ENCODE data around the gene TAF4.
"Not testable (repeated sequence)": the region's sequence is repeated elsewhere in the genome, so short reads cannot be mapped to it uniquely, and the experiment has no call there.

Gene TAF4

DNA sequence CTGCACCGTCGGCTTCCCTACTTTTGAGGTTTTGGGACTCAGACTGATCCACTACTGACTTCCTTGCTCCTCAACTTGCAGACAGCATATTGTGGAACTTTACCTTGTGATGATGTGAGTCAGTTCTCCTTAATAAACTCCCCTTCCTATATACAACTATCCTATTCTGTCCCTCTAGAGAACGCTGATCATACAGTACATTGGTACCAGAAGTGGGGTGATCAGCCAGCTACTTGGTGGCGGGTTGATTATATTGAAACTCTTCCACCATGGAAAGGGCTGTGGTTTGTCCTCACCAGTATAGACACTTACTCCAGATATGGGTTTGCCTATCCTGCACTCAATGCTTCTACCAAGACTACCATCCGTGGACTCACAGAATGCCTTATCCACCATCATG is 7.6 kb upstream of the TAF4 start:
- no peak for ATAC-seq
- TF ChIP-seq CSDC2 (CRISPR knock-in tag; IDR thresholded peaks at IDR 0.05) (no peak), GLIS3 (CRISPR knock-in tag; IDR thresholded peaks at IDR 0.05) (no peak), BACH2 (CRISPR knock-in tag; IDR thresholded peaks at IDR 0.05; ENCODE audit: borderline replicate concordance) (no peak), TCF4 (CRISPR knock-in tag; IDR thresholded peaks at IDR 0.05; ENCODE audit: borderline replicate concordance) (no peak), ARNTL (CRISPR knock-in tag; IDR thresholded peaks at IDR 0.05; ENCODE audit: borderline replicate concordance, low read depth) (no peak), TOX (CRISPR knock-in tag; IDR thresholded peaks at IDR 0.05; ENCODE audit: borderline replicate concordance) (no peak), ZNF565 (CRISPR knock-in tag; conservative IDR thresholded peaks at IDR 0.05; ENCODE audit: low read depth) (no peak), SNAI2 (CRISPR knock-in tag; IDR thresholded peaks at IDR 0.05) (no peak), ZFP3 (CRISPR knock-in tag; IDR thresholded peaks at IDR 0.05) (no peak), RARB (CRISPR knock-in tag; IDR thresholded peaks at IDR 0.05) (no peak), ZNF8 (CRISPR knock-in tag; IDR thresholded peaks at IDR 0.05) (no peak), ZFP30 (CRISPR knock-in tag; IDR thresholded peaks at IDR 0.05) (no peak), ISL1 (CRISPR knock-in tag; IDR thresholded peaks at IDR 0.05) (no peak)
- TF ChIP-seq, protein P1, sequence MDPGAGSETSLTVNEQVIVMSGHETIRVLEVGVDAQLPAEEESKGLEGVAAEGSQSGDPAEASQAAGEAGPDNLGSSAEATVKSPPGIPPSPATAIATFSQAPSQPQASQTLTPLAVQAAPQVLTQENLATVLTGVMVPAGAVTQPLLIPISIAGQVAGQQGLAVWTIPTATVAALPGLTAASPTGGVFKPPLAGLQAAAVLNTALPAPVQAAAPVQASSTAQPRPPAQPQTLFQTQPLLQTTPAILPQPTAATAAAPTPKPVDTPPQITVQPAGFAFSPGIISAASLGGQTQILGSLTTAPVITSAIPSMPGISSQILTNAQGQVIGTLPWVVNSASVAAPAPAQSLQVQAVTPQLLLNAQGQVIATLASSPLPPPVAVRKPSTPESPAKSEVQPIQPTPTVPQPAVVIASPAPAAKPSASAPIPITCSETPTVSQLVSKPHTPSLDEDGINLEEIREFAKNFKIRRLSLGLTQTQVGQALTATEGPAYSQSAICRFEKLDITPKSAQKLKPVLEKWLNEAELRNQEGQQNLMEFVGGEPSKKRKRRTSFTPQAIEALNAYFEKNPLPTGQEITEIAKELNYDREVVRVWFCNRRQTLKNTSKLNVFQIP (CRISPR knock-in tag; IDR thresholded peaks at IDR 0.05; ENCODE audit: borderline replicate concordance, low read depth) = no peak
- TF ChIP-seq, protein P2, sequence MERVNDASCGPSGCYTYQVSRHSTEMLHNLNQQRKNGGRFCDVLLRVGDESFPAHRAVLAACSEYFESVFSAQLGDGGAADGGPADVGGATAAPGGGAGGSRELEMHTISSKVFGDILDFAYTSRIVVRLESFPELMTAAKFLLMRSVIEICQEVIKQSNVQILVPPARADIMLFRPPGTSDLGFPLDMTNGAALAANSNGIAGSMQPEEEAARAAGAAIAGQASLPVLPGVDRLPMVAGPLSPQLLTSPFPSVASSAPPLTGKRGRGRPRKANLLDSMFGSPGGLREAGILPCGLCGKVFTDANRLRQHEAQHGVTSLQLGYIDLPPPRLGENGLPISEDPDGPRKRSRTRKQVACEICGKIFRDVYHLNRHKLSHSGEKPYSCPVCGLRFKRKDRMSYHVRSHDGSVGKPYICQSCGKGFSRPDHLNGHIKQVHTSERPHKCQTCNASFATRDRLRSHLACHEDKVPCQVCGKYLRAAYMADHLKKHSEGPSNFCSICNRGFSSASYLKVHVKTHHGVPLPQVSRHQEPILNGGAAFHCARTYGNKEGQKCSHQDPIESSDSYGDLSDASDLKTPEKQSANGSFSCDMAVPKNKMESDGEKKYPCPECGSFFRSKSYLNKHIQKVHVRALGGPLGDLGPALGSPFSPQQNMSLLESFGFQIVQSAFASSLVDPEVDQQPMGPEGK (CRISPR knock-in tag; IDR thresholded peaks at IDR 0.05; ENCODE audit: borderline replicate concordance) = no peak
- TF ChIP-seq, protein P3, sequence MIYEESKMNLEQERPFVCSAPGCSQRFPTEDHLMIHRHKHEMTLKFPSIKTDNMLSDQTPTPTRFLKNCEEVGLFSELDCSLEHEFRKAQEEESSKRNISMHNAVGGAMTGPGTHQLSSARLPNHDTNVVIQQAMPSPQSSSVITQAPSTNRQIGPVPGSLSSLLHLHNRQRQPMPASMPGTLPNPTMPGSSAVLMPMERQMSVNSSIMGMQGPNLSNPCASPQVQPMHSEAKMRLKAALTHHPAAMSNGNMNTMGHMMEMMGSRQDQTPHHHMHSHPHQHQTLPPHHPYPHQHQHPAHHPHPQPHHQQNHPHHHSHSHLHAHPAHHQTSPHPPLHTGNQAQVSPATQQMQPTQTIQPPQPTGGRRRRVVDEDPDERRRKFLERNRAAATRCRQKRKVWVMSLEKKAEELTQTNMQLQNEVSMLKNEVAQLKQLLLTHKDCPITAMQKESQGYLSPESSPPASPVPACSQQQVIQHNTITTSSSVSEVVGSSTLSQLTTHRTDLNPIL (CRISPR knock-in tag; IDR thresholded peaks at IDR 0.05; ENCODE audit: low read depth) = no peak
- TF ChIP-seq, protein P4, sequence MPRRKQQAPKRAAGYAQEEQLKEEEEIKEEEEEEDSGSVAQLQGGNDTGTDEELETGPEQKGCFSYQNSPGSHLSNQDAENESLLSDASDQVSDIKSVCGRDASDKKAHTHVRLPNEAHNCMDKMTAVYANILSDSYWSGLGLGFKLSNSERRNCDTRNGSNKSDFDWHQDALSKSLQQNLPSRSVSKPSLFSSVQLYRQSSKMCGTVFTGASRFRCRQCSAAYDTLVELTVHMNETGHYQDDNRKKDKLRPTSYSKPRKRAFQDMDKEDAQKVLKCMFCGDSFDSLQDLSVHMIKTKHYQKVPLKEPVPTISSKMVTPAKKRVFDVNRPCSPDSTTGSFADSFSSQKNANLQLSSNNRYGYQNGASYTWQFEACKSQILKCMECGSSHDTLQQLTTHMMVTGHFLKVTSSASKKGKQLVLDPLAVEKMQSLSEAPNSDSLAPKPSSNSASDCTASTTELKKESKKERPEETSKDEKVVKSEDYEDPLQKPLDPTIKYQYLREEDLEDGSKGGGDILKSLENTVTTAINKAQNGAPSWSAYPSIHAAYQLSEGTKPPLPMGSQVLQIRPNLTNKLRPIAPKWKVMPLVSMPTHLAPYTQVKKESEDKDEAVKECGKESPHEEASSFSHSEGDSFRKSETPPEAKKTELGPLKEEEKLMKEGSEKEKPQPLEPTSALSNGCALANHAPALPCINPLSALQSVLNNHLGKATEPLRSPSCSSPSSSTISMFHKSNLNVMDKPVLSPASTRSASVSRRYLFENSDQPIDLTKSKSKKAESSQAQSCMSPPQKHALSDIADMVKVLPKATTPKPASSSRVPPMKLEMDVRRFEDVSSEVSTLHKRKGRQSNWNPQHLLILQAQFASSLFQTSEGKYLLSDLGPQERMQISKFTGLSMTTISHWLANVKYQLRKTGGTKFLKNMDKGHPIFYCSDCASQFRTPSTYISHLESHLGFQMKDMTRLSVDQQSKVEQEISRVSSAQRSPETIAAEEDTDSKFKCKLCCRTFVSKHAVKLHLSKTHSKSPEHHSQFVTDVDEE (CRISPR knock-in tag; IDR thresholded peaks at IDR 0.05) = no peak

DNA sequence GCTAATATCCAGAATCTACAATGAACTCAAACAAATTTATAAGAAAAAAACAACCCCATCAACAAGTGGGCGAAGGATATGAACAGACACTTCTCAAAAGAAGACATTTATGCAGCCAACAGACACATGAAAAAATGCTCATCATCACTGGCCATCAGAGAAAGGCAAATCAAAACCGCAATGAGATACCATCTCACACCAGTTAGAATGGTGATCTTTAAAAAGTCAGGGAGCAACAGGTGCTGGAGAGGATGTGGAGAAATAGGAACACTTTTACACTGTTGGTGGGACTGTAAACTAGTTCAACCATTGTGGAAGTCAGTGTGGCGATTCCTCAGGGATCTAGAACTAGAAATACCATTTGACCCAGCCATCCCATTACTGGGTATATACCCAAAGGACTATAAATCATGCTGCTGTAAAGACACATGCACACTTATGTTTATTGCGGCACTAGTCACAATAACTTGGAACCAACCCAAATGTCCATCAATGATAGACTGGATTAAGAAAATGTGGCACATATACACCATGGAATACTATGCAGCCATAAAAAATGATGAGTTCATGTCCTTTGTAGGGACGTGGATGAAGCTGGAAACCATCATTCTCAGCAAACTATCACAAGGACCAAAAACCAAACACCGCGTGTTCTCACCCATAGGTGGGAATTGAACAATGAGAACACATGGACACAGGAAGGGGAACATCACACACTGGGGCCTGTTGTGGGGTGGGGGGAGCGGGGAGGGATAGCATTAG is 6.2 kb upstream of the TAF4 start:
- not testable (repeated sequence) for ATAC-seq

DNA sequence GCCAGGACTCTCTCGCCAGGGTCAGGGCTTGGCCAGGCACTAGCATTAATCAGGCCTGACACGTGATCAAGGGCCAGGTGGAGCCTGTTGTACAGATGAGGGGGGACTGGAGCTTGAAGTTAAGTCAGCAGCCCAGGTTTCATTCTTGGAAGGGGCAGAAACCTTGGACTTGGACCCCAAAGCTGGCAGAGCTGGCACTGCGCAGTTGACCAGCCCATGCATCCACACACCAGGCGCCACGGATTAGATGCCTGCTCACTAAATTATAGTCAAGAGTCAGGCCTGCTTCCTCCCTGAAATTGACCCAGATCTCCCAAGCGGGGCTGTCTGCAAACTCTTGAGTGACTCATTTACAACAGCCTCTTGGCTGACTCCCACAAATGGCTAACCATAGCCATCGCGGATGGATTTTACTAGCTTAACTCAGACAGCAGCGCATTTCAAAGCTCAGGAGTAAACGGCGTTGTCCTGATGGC is 4.1 kb upstream of the TAF4 start:
- no peak for ATAC-seq
- TF ChIP-seq, protein P5, sequence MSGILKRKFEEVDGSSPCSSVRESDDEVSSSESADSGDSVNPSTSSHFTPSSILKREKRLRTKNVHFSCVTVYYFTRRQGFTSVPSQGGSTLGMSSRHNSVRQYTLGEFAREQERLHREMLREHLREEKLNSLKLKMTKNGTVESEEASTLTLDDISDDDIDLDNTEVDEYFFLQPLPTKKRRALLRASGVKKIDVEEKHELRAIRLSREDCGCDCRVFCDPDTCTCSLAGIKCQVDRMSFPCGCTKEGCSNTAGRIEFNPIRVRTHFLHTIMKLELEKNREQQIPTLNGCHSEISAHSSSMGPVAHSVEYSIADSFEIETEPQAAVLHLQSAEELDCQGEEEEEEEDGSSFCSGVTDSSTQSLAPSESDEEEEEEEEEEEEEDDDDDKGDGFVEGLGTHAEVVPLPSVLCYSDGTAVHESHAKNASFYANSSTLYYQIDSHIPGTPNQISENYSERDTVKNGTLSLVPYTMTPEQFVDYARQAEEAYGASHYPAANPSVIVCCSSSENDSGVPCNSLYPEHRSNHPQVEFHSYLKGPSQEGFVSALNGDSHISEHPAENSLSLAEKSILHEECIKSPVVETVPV (CRISPR knock-in tag; IDR thresholded peaks at IDR 0.05) = no peak
- TF ChIP-seq ZC3H10 (CRISPR knock-in tag; IDR thresholded peaks at IDR 0.05) = no peak
- TF ChIP-seq SNAI2 (CRISPR knock-in tag; IDR thresholded peaks at IDR 0.05) = no peak

DNA sequence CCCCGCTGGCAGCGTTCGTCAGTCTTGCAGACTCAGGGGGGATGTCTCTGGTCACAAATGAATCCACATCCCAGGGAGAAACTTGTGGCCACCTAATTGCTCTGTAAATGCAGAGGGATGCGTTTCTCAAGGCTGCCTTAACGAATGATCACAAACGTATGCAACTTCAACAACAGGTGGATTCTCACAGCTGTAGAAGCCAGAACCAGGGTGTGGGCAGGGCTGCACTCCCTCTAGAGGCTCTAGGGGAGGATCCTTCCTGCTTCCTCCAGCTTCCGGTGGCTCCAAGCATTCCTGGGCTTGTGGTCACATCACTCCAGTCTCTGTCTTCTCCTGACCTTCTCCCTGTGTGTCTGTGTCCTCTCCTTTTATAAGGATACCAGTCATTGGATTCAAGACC is 3.3 kb upstream of the TAF4 start:
- ATAC-seq = no peak
- TF ChIP-seq, protein P3 (CRISPR knock-in tag; IDR thresholded peaks at IDR 0.05; ENCODE audit: low read depth) = no peak
- TF ChIP-seq, protein P2 (CRISPR knock-in tag; IDR thresholded peaks at IDR 0.05; ENCODE audit: borderline replicate concordance) = no peak
- TF ChIP-seq, protein P5 (CRISPR knock-in tag; IDR thresholded peaks at IDR 0.05) = no peak
- TF ChIP-seq ZC3H10 (CRISPR knock-in tag; IDR thresholded peaks at IDR 0.05) (no peak), ZNF70 (CRISPR knock-in tag; IDR thresholded peaks at IDR 0.05) (no peak), BACH2 (CRISPR knock-in tag; IDR thresholded peaks at IDR 0.05; ENCODE audit: borderline replicate concordance) (no peak), OSR1 (CRISPR knock-in tag; IDR thresholded peaks at IDR 0.05) (no peak), ZFP3 (CRISPR knock-in tag; IDR thresholded peaks at IDR 0.05) (no peak), GLIS3 (CRISPR knock-in tag; IDR thresholded peaks at IDR 0.05) (no peak)
